Measurements from ENCODE around the gene RAD51.

RAD51 gene

GRCh38 chr15:40776537-40777141 is 81.7 kb downstream of the RAD51 start:
- H3K36me3 ChIP-seq (ENCODE audit: low read depth) = peaks cover 67% of the 10 kb centered on the region
- H3K4me3 ChIP-seq (ENCODE audit: severe bottlenecking) = no peak overlapping the region
- TF ChIP-seq CTCF (IDR thresholded peaks at IDR 0.05; ENCODE audit: poor library complexity, severe bottlenecking) = no peak
- ATAC-seq (ENCODE audit: low read depth) = peak; percentile 98
- no peaks in the 10 kb centered on the region for H3K9me3 ChIP-seq (ENCODE audit: severe bottlenecking)
- H3K27ac ChIP-seq (ENCODE audit: poor library complexity, severe bottlenecking) = peak overlapping the region; percentile 17
- no peaks in the 10 kb centered on the region for H3K27me3 ChIP-seq (ENCODE audit: insufficient read depth, poor library complexity, severe bottlenecking)
- peaks cover 10% of the 10 kb centered on the region for H3K4me1 ChIP-seq (ENCODE audit: insufficient read depth, poor library complexity, severe bottlenecking)
- peak; percentile 89 for DNase-seq (ENCODE audit: low spot score)
